ENCODE measurements around the gene OR2L5. TPM values are rescaled to one million over a fixed set of nuclear protein-coding genes. Genes with fewer than 3 reads are reported as not detected.

Gene OR2L5
- total RNA-seq, 1 experiment from 2014 or later, result not detected

DNA sequence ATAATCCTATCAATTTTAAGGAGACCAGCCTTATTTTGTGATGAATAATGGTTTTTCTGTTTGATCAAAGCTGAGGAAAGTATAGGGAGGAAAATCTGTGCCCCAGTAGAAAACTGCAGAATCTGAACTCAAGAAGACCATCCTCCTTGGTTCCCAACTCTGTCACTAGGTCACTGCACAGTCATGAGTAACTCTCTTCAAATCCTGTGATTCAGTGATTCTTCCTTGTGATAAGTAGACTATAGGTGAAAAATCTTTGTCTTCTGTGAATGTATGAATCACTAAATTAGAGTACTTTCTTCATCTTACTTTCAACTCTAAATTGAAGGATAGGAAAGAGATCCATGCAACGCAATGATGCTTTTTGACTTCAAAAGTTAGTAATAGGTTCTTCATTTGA, 13.3 kb upstream of the OR2L5 start:
- no TSS peak for BruUV-seq (replicated peaks)
- no peaks in the 10 kb centered on the region for H3K79me2 ChIP-seq (ENCODE audit: insufficient read depth, low read length)
- H3K9me2 ChIP-seq (ENCODE audit: insufficient read depth), result no peaks in the 10 kb centered on the region
- TF ChIP-seq YY1 (IDR thresholded peaks at IDR 0.05; ENCODE audit: extremely low read depth, insufficient replicate concordance, low read depth, low read length) (no peak), POLR2A (IDR thresholded peaks at IDR 0.05; ENCODE audit: borderline replicate concordance, extremely low read depth, insufficient read depth, insufficient read length) (no peak), EZH2phosphoT487 (IDR thresholded peaks at IDR 0.05; ENCODE audit: borderline replicate concordance) (no peak), ELF1 (IDR thresholded peaks at IDR 0.05; ENCODE audit: borderline replicate concordance, low read depth) (no peak), FOSL1 (IDR thresholded peaks at IDR 0.05; ENCODE audit: low read depth) (no peak)
- TF ChIP-seq, protein P1, sequence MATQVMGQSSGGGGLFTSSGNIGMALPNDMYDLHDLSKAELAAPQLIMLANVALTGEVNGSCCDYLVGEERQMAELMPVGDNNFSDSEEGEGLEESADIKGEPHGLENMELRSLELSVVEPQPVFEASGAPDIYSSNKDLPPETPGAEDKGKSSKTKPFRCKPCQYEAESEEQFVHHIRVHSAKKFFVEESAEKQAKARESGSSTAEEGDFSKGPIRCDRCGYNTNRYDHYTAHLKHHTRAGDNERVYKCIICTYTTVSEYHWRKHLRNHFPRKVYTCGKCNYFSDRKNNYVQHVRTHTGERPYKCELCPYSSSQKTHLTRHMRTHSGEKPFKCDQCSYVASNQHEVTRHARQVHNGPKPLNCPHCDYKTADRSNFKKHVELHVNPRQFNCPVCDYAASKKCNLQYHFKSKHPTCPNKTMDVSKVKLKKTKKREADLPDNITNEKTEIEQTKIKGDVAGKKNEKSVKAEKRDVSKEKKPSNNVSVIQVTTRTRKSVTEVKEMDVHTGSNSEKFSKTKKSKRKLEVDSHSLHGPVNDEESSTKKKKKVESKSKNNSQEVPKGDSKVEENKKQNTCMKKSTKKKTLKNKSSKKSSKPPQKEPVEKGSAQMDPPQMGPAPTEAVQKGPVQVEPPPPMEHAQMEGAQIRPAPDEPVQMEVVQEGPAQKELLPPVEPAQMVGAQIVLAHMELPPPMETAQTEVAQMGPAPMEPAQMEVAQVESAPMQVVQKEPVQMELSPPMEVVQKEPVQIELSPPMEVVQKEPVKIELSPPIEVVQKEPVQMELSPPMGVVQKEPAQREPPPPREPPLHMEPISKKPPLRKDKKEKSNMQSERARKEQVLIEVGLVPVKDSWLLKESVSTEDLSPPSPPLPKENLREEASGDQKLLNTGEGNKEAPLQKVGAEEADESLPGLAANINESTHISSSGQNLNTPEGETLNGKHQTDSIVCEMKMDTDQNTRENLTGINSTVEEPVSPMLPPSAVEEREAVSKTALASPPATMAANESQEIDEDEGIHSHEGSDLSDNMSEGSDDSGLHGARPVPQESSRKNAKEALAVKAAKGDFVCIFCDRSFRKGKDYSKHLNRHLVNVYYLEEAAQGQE (IDR thresholded peaks at IDR 0.05; ENCODE audit: low read depth), result no peak
- TF ChIP-seq, protein P2, sequence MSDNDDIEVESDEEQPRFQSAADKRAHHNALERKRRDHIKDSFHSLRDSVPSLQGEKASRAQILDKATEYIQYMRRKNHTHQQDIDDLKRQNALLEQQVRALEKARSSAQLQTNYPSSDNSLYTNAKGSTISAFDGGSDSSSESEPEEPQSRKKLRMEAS (IDR thresholded peaks at IDR 0.05), result no peak
- no peak overlapping the region for H3K4me2 ChIP-seq (ENCODE audit: low read length)
- H3K4me3 ChIP-seq (replicated peaks in 1 of 2; ENCODE audit: low read depth in 1 of 2, low read length in 2 of 2), result no peak overlapping the region
- ChIA-PET CTCF (no interaction called here), RAD21 (ENCODE audit: low non-redundant PET in 1 of 2, low total read pairs in 2 of 2, uncharacterized antibody in 2 of 2, unreplicated experiment in 2 of 2) (no interaction called here), POLR2A (no interaction called here)
- H3K9me3 ChIP-seq (ENCODE audit: control insufficient read depth in 1 of 2, insufficient read depth in 1 of 2, low read depth in 1 of 2, low read length in 2 of 2), result peaks cover 4 to 15% of the 10 kb centered on the region in 2 experiments; a peak in 2 of 4 replicates
- ATAC-seq, result no peak
- no peaks in the 10 kb centered on the region for H3K4me1 ChIP-seq (ENCODE audit: control insufficient read depth in 1 of 2, insufficient read depth in 2 of 2, low read length in 2 of 2)
- H4K20me1 ChIP-seq (ENCODE audit: insufficient read depth), result no peaks in the 10 kb centered on the region
- no peaks in the 10 kb centered on the region for H3K27me3 ChIP-seq (ENCODE audit: insufficient read depth, low read length)
- DNase-seq (ENCODE audit: low read depth, low spot score), result no peak
- H3K9ac ChIP-seq (ENCODE audit: low read length), result no peak overlapping the region
- H2AFZ ChIP-seq (ENCODE audit: low read depth, low read length, poor library complexity, severe bottlenecking), result no peak overlapping the region
- intact Hi-C loops (cut with micrococcal nuclease), result no loop called here
- no peak overlapping the region for H3K27ac ChIP-seq (ENCODE audit: low read depth, low read length)
- H3K36me3 ChIP-seq (ENCODE audit: control insufficient read depth in 1 of 2, insufficient read depth in 2 of 2, low read length in 2 of 2), result no peaks in the 10 kb centered on the region
